NCI-H510A treated with DMSO at 0.1 percent for 48 hours (cell line): ENCODE measurements around the gene FXYD1.
"Not testable (repeated sequence)": the region's sequence is repeated elsewhere in the genome, so short reads cannot be mapped to it uniquely, and the experiment has no call there.

Experiments
- DNase-seq: peaks from one replicate; lab custom pipeline; 2025; lab: John Stamatoyannopoulos, UW

Gene FXYD1

DNA sequence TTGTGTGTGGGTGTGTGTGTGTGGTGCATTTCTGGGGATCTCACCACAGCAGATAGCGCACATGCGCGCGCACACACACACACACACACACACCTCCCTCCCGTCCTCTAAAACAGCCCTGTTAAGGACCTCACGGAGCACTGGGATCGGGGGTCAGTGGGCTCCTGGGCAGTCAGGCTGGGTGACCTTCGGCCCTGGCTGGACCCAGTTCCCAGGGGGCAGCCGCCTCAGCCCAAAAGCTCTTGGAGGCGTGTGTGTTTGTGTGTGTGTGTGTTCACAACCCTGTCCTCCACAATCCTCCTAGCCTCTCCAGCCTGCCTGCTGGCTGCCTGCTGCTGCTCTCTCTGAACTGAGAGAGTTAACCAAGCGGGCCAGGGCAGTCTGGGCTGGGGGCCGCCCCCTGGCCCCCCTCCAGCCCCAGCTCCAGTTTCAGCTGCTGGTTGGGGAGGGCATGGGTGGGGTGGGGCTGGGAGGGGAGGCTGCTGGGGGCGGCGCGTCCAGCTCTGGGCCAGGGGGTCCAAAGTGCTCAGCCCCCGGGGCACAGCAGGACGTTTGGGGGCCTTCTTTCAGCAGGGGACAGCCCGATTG, at the start of gene FXYD1:
Gene FXYD1, plus strand, starts transcription at position 520 of the 588 bp plus-strand sequence. CDS start 1,256 bp downstream, outside the sequence.
- DNase-seq = no peak

DNA sequence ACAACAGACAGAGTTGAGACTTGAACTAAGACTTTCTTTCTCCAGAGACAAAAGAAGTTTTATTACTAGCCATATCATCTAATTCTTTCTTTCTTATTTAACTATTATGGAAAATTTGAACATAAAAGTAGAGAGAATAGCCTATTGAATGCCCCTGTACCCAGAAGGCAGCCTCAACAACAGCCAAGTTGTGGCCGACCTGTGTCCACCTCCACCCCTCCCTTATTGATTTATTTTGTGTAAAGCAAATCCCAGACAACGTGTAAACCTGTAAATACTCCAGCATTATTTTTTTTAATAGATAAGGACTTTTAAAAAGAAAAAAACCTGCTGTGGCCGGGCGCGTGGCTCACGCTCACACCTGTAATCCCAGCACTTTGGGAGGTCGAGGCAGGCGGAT, 49.1 kb upstream of the FXYD1 start:
- DNase-seq = no peak

DNA sequence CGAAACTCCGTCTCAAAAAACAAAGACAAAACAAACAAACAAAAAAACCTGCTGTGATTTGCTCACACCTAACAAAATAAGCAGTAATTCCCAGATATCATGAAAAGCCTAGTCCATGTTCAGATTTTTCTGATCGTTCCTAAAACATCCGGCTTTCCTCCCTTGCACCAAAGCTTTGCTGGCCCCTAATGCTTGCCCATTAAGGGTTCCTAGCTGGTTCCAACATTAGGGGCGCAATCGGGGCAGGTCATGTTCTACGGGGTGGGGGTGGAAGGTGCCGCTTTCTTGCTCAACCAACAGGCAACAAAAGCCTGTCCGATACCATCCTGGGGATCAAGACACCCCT, 48.5 kb upstream of the FXYD1 start:
- no peak for DNase-seq

DNA sequence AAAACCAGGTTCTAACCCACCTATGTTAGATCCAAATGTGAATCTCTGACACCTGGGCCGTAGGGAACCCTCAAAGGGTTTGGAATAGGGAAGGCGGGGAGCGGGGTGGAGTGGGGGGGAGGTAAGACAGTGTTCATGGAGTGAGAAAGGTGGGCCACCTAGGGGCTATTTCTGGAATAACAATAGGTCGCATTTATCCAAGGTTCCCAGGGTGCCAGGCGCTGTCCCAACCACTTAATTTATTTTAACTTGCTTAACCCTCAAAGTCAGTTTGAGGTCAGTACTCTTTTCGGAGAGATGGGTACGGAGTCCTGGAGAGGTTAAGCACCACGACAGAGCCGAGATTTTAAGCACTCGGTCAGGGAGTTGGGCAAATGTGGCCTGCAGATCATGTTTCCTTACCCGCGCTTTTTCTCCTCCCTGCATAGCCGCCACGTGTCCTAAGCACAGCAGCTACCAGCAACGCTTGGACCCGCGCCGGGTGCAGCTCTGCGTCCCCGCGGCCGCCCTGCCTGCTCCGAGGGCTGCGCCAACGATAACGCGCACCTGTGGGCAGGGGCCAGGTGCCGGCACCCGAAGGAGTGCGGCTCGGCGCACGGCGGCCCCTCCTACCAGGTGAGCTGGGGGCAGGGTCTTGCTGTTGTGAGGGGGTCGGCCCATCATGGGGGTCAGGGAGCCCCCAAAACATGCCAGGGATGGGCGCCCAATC, 48.0 kb upstream of the FXYD1 start:
- DNase-seq = no peak

DNA sequence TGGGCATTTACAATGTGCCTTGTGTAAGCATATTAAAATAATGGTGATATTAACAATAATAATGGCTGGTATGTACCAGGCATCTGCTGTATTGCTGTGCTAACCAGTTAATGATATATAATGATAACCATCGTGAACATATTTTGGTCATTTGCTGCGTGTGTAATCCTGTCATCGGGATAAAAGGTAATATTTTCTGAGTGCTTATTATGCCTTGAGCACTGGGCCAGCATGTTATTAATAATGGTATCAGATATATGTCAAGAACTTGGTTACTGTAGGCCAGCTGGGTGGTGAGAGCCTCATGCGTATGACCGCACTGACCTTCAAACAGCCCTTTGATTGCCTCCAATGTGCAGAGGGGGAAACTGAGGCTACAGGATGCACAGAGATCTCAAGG, 45.2 kb upstream of the FXYD1 start:
- no peak for DNase-seq

DNA sequence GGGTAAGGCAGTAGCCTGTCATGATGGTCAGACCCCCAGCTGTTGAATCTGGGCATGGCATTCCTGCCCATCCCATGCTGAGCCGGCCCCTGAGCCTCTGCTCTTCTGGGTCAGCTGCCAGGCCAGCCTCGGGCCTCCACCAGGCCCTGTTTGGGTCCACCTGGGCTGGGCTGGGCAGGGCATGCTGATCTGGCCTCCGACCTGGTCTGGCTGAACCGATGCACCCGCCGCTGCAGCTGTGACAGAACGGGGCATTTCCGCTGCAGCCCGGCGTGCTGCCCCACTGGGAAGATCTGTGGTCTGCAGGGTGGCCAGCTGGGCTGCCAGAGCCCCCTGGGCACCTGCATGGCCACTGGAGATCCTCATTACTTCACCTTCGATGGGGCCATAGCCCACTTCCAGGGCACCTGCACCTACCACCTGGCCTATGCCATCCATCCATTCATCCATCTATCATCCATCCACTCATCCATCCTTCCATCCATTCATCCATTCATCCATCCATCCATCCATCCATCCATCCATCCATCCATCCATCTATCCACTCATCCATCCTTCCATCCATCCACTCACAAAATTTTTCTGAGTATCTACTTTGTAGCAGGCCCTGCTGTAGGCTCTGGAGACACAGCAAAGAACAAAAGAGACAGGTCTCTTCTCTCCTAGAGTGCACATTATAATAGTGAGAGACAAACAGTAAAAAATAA, 44.5 kb upstream of the FXYD1 start:
- no peak for DNase-seq

DNA sequence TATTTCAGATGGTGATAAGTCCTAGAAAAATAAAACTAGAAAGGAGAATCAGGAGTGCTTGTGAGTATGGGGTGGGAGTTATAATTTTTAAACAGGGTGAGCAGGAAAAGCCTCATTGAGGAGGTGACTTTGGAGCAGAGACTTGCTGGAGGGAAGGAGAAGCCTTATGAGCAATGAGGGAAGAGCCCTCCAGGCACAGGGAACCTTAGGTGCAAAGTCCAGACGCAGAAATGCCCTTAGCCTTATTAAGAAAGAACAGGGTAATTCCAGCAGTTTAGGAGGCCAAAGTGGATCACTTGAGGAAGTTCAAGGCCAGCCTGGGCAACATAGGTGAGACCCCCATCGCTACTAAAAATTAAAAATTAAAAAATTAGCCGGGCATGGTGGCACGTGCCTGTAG, 44.0 kb upstream of the FXYD1 start:
- DNase-seq = no peak

DNA sequence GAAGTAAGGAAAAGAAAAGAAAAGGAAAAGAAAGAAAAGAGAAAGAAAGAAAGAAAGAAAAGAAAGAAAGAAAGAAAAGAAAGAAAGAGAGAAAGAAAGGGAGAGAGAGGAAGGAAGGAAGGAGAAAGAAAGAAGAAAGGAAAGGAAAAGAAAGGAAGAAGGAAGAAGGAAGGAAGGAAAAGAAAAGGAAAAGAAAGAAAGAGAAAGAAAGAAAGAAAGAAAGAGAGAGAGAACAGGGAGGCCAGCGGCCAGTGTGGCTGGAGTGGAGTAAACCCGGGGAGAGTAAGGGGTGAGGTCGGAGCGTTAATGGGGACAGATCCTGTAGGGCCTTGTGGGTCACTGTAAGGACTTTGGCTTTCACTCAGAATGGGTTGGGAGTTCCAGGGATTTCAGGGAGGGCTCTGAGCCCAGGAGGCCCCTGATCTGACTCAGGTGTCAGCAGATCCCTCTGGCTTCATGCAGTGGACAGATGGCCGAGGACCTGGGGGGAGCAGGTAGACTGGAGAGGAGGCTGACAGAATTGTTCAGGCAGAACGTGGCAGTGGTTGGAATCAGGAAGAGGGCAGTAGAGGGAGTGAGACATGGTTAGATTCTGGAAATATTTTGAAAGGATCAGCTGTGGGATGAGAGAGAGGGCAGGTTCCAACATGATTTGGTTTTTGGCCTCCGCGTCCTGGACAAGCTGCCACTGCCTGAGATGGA, 42.8 kb upstream of the FXYD1 start:
- no peak for DNase-seq

DNA sequence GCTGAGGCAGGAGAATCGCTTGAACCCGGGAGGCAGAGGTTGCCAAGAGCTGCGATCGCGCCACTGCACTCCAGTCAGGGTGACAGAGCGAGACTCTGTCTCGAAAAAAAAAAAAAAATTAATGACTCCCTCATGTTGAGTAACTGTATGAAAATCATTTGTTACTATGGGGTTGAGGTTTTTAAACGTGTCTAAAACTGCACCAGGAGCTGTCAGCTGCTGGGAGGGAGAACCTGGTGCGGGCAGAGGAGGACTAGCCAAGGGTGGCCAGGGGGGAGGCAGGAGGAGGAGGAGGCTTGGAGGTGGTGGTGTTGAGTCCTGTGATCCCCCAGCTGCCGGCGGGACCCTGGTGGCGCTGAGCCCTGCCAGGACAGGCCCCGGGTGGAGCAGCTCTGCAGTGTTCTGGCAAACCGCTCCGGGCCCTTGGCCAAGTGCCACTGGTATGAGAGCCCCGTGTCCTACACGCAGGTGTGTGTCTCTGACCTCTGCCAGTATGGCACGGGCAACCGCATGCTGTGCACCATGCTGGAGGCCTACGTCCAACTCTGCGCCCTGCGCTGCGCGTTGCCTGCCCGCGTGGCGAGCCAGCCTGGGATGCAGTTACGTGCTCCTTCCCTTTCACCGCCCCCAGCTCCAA, 40.1 kb upstream of the FXYD1 start:
- DNase-seq = no peak

DNA sequence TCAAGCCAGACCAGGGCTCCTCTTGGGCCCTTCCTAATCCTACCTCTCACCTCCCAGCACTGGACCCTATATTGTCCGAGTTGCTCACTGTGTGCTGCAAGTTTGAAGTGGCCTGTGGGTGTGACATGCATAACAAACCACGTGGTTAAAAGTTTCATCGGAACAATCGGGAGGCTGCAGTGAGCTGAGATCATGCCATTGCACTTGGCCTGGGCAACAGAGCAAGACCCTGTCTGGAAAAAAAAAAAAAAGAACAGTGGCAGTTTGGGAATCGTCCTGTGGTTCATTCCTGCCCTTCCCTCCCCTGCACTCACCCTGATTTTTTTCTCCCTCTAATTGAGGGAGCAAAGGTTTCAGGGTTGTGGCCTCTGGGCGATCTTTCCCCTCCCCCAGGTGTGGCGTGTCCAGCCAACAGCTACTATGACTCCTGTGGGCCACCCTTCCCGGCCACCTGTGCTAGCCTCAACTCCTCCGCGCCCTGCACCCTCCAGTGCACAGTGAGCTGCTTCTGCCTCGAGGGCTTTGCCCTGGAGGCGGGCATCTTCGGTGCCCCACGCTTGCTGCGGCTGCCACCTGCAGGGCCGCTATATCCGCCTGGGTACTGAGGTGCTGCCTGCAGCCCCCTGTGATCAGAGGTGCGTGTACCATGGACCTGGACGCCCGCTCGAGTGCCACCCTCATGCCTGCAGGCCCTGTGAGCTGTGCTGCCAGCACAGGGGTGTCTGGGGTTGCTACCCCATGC, 39.3 kb upstream of the FXYD1 start:
- DNase-seq = no peak

DNA sequence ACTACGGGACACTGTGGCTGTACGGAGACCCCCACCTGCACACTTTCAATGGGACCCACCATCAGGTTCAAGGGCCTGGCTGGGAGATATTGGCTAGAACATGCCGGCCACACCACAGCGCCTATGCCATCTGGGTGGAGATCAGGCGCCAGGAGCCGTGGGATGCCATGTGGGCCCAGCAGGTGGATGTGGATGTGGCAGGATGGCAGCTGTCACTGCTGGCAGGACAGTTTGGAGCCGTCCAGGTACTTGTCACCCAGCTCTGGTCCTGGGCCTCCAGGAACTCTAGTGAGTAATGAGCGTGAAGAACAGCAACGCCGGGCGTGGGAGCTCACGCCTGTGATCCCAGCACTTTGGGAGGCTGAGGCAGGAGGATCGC, 38.7 kb upstream of the FXYD1 start:
- DNase-seq = no peak

DNA sequence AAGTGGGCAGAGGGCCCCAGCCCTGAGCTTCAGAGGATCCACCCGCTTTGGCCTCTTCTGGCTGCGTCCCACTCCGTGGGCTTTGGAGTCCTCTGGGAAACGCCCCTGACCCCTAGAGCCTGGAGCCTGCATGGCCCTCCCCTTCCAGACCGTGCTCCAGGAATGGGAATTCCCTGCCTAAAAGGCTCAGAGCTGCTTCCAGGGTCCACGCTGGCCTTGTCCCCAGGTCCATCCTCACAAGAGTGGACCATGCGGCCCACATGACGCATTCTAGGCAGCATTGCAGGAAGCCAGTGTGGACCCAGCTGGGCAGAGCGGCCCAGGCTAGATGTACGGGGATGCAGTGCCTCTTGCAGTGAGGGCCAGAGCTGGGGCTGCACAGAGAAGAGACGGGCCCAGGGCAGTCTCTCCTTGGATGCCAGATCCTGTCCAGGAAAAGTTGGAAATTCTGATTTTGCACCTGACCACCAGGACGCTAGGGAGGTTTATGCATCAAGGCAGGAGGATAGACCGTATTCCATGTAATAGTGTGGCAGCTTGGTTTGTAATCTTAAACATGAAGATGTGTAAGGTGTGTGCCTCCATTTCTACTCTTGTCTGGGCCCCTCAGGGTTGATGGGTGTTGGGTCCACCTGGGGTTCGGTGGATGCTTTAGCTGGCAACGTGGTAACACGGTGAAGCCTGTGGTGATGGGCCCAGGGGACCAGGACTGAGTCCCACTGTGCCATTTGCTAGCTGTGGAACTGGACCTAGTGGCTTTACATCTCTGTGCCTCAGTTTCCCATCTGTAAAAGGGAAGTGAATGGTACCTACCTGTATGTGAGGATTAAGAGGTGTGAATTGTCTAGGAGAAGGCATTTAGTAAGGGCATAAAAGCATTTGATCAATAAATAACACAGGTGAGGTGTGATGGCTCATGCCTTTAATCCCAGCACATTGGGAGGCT, 37.8 kb upstream of the FXYD1 start:
- DNase-seq = no peak

DNA sequence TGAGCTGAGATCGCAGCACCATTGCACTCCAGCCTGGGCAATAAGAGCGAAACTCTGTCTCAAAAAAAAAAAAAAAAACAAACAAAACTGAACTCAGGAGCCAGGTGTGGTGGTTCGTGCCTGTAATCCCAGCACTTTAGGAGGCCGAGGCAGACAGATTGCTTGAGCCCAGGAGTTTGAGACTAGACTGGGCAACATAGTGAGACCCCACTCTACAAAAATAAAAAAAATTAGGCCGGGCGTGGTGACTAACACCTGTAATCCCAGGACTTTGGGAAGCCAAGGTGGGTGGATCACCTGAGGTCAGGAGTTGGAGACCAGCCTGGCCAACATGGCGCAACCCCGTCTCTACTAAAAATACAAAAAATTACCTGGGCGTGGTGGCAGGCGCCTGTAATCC, 36.7 kb upstream of the FXYD1 start:
- DNase-seq = not testable (repeated sequence)

DNA sequence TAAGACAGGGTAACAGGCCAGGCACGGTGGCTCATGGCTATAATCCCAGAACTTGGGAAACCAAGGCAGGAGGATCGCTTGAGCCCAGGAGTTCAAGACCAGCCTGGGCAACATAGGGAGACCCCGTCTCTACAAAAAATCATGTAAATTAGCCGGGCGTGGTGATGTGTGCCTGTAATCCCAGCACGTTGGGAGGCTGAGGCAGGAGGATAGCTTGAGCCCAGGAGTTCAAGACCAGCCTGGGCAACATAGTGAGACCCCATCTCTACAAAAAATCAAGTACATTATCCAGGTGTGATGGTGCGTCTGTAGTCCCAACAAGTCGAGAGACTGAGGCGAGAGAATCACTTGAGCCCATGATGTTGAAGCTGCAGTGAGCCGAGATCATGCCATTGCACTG, 35.0 kb upstream of the FXYD1 start:
- DNase-seq = not testable (repeated sequence)

DNA sequence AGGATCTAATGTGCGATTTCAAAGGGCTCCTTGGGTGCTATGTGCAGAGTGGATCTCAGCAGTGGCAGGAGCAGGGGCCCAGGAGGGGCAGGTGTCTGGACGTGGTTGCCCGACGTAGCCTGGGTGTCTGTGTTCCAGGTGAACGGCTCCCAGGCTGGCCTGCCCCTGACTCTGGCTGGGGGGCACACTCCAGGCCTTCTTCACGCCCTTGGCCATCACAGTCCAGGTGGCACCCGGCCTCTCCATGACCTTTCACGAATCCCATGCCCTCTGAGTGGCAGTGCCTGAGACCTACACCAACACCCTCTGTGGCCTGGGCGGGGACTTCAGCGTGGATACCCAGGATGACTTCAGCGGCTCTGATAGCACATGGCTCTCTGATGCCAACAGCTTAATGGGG, 34.3 kb upstream of the FXYD1 start:
- DNase-seq = no peak

DNA sequence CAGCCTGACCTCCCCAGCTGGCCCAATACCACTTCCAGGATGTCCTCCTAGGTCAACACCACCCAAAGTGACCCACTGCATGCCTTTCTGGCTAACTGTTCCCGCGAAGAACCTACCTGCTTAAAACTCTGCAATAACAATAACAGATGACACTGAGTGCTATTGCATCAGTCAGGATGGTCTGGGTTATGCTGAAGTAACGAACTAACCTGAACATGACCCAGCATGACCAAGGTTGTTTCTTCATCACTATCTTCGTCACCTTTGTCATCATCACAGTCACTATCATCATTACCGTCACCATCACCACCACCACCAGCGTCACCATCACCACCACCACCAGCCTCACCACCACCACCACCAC, 33.6 kb upstream of the FXYD1 start:
- no peak for DNase-seq

DNA sequence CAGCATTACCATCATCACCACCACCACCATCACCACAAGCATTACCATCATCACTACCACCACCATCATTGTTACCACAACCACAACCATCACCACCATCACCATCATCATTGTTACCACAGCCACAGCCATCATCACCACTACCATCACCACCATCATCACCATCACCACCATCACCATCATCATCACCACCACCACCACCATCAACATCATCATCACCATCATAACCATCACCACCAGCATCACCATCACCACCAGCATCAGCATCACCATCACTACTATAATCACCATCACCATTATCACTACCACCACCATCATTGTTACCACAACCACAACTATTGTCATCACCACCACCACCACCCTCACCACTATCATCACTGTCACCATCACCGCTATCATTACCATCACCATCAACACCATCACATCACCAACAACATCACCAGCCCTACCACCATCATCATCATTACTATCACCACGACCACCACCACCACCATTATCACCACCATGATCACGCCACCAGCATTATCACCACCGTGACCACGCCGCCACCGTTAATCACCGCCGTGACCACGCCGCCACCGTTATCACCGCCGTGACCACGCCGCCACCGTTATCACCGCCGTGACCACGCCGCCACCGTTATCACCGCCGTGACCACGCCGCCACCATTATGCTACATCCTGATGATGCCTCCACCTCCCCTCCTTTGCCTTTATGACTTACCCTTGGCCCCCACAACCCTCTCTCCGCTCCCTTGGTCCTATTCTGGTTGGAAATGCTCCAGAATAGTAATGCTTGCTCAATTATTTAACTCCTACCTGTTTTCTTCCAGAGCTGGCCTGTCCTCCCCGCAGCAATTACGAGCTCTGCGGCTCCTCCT, 33.0 kb upstream of the FXYD1 start:
- no peak for DNase-seq

DNA sequence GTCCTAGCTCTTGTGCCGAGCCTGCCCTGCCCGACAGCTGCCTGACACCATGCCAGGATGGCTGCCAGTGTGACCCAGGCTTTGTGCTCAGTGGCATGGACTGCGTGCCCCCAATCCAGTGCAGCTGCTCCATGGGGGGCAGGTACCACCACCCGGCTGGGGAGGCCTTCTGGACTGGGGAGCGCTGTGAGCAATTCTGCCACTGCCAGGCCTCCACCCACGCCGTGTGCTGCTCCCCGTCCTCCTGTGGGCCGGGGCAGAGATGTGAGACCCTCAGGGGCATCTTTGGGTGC, 32.4 kb upstream of the FXYD1 start:
- no peak for DNase-seq

DNA sequence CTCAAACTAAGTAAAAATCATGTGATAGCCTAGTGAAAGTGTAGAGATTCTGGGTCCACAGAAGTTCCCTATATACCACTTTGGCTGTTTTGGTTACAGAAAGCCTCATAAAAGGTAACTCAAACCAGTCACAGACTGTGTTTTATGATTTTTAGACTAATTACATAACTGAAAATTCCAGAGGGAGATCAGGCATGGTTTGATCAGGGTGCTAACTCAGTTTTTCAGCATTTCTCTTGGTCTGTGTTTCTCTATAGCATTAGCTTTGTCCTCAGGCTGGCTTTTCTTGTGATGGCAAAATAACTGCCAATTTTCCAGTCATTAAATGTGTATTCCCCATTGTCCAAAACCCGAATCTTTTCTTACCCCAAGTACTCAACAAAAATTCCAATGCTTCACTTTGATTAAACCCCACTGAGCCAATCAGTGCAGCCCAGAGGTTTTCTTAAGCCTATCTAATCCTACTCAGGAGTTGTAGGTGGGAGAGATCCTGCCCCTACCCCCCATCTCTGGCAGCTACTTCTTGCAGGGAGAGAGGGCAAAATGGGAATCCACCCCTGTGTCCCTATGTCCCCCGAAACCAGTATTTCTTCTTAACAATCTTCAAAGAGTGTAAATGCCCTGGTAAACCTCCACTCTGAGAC, 31.6 kb upstream of the FXYD1 start:
- no peak for DNase-seq
